NCI-H1436 treated with DMSO at 0.1 percent for 48 hours (cell line): ENCODE data around the gene ZDHHC13.
A peak's percentile ranks its signal among the peaks of the same experiment; 100 is the strongest.

Experiments
- DNase-seq: peaks from one replicate; lab custom pipeline; 2025; lab: John Stamatoyannopoulos, UW

The ZDHHC13 gene

GRCh38 chr11:19116971-19117759 lies at the start of gene ZDHHC13:
TSS of gene ZDHHC13 (plus strand) at chr11:19117168. CDS start at chr11:19117250, 82 bp downstream.
- DNase-seq, result peak; percentile 66

- DNase-seq, result no peak
Observed at GRCh38 chr11:19071255-19071654, 45.7 kb upstream of the ZDHHC13 start.

GRCh38 chr11:19072464-19072863 lies 44.5 kb upstream of the ZDHHC13 start:
- DNase-seq, result no peak

GRCh38 chr11:19073454-19074415 lies 43.2 kb upstream of the ZDHHC13 start:
- DNase-seq, result no peak

GRCh38 chr11:19075636-19076035 lies 41.3 kb upstream of the ZDHHC13 start:
- DNase-seq, result no peak

- no peak for DNase-seq
Observed at GRCh38 chr11:19076744-19077589, 40.0 kb upstream of the ZDHHC13 start.

GRCh38 chr11:19077965-19078364 lies 39.0 kb upstream of the ZDHHC13 start:
- DNase-seq, result no peak

GRCh38 chr11:19079643-19080440 lies 37.1 kb upstream of the ZDHHC13 start:
- no peak for DNase-seq

- DNase-seq, result no peak
Observed at GRCh38 chr11:19080579-19080993, 36.4 kb upstream of the ZDHHC13 start.

GRCh38 chr11:19083166-19083565 lies 33.8 kb upstream of the ZDHHC13 start:
- no peak for DNase-seq

GRCh38 chr11:19084661-19085315 lies 32.2 kb upstream of the ZDHHC13 start:
- no peak for DNase-seq

- DNase-seq, result no peak
Observed at GRCh38 chr11:19087658-19088057, 29.3 kb upstream of the ZDHHC13 start.

- DNase-seq, result no peak
Observed at GRCh38 chr11:19088791-19089190, 28.2 kb upstream of the ZDHHC13 start.

GRCh38 chr11:19089421-19089820 lies 27.5 kb upstream of the ZDHHC13 start:
- DNase-seq, result no peak

- no peak for DNase-seq
Observed at GRCh38 chr11:19091366-19091765, 25.6 kb upstream of the ZDHHC13 start.

GRCh38 chr11:19092342-19092741 lies 24.6 kb upstream of the ZDHHC13 start:
- DNase-seq, result no peak

- DNase-seq, result no peak
Observed at GRCh38 chr11:19092850-19093249, 24.1 kb upstream of the ZDHHC13 start.

GRCh38 chr11:19093976-19094375 lies 23.0 kb upstream of the ZDHHC13 start:
- no peak for DNase-seq

GRCh38 chr11:19094859-19095258 lies 22.1 kb upstream of the ZDHHC13 start:
- no peak for DNase-seq

GRCh38 chr11:19099093-19099492 lies 17.9 kb upstream of the ZDHHC13 start:
- no peak for DNase-seq

- no peak for DNase-seq
Observed at GRCh38 chr11:19100885-19101284, 16.1 kb upstream of the ZDHHC13 start.
